ENCODE measurements around the gene RBM6. TPM values are rescaled to one million over a fixed set of nuclear protein-coding genes. Genes with fewer than 3 reads are reported as not detected.
A peak's percentile ranks its signal among the peaks of the same experiment; 100 is the strongest.

The RBM6 gene
- total and polyA plus RNA-seq, 12 donors, result 34.8 to 700 (median 82.2) TPM

DNA sequence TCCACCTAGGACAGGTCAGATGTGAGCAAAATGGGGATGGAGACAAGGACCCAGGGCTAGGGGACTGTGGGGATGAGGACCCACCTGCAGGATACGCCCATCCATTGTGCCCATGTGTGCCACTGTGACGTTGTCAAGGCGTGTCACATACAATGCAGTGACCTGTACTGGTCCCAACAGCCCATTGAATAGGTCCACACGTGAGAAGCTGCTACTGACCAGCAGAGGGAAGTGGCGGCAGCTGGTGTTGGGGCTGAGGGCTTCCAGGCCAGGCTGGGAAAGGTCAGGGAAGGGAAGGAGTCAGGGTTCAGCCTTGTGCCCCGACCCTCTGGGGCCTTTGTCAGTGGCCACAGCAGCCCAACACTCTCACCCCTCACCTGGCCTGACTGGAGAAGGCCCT, 41.0 kb upstream of the RBM6 start:
- Histone ChIP-seq H3K4me3 (no peak overlapping the region), H3K27me3 (no peaks in the 10 kb centered on the region), H3K9me3 (replicated peaks in 1 of 3) (no peaks in the 10 kb centered on the region), H3K36me3 (replicated peaks in 1 of 2) (no peaks in the 10 kb centered on the region), H3K4me1 (replicated peaks in 1 of 2) (no peaks in the 10 kb centered on the region), H3K27ac (no peak overlapping the region)
- WGBS, 4 donors, result 72 to 90% (median 81%) methylated on average over 6 of the region's 6 CpGs
- DNase-seq, result no peak
- intact Hi-C loops (cut with DNase I), result no loop called here
- TF ChIP-seq POLR2A (IDR thresholded peaks at IDR 0.05), result no peak
- TF ChIP-seq, protein P1, sequence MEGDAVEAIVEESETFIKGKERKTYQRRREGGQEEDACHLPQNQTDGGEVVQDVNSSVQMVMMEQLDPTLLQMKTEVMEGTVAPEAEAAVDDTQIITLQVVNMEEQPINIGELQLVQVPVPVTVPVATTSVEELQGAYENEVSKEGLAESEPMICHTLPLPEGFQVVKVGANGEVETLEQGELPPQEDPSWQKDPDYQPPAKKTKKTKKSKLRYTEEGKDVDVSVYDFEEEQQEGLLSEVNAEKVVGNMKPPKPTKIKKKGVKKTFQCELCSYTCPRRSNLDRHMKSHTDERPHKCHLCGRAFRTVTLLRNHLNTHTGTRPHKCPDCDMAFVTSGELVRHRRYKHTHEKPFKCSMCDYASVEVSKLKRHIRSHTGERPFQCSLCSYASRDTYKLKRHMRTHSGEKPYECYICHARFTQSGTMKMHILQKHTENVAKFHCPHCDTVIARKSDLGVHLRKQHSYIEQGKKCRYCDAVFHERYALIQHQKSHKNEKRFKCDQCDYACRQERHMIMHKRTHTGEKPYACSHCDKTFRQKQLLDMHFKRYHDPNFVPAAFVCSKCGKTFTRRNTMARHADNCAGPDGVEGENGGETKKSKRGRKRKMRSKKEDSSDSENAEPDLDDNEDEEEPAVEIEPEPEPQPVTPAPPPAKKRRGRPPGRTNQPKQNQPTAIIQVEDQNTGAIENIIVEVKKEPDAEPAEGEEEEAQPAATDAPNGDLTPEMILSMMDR (IDR thresholded peaks at IDR 0.05), result no peak

DNA sequence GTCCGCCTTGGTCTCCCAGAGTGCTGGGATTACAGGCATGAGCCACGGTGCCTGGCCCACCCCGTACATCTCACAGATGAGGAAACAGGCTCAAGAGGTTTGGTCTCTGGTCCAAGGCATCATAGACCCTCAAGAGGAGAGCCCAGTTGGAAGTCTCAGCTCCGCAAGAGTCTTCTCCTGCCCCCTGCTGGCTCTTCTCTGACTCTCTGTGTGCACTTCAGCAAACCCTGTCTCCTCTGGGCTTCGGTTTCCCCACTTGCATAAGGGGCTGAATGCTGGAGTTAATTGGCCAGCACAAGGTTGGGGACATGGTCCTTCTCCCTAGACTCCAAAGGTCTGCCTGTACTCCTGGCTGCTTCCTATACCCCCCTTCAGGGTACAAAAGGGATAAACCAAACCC, 40.1 kb upstream of the RBM6 start:
- no peaks in the 10 kb centered on the region for H3K36me3 ChIP-seq (replicated peaks in 1 of 2)
- DNase-seq, result peak in 1 of 7 donors; percentile 16
- intact Hi-C loops (cut with DNase I), result loop anchor here in 1 of 2 donors (10.0 kb wide), 1 partner anchor 95 kb away; the partner anchor contains the start of gene INKA1
- H3K27me3 ChIP-seq, result no peaks in the 10 kb centered on the region
- H3K4me1 ChIP-seq (replicated peaks in 1 of 2), result no peaks in the 10 kb centered on the region
- no peak overlapping the region for H3K4me3 ChIP-seq
- TF ChIP-seq POLR2A (IDR thresholded peaks at IDR 0.05), result no peak
- TF ChIP-seq, protein P1 (IDR thresholded peaks at IDR 0.05), result peak in 2 of 6 experiments; percentile 8 to 14
- H3K27ac ChIP-seq, result no peak overlapping the region
- 64 to 88% (median 78%) methylated on average over 5 of the region's 5 CpGs for WGBS, 4 donors
- no peaks in the 10 kb centered on the region for H3K9me3 ChIP-seq (replicated peaks in 1 of 3)

DNA sequence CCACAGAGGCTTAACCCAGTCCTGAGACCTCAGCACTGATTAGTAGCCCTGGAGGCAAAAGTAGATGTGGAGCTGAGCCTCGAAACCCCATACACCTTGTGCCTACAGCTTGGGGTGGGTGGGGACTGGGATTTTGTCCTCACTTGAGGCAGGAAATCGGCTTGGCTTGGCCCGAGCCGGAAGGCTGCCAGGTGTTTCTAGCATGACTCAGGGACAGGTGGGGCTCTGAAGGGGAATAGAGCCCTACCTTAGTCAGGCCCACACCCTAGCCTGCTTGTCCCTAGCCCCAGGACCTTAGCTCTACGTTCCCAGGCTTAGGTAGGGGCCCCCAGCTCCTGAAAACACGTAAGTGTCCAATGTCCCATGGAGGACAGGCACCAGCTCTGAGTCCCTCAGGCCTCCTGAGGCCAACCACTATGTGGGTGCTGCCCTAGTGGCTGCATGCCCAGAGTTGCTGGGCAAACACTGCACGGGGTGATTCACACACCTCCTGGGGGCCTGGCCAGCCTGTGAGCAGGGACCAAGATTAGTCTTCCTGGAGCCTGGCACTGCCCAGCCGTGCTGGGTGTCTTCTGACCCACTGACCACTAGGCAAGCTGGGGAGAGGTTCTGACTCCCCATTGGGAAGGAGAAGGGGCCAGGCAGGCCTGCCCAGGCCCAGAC, 39.3 kb upstream of the RBM6 start:
- TF ChIP-seq POLR2A (IDR thresholded peaks at IDR 0.05), result no peak
- TF ChIP-seq, protein P1 (IDR thresholded peaks at IDR 0.05), result peak in 1 of 6 experiments; percentile 8
- Histone ChIP-seq H3K27ac (peak overlapping the region in 1 of 5 donors; percentile 22), H3K4me1 (replicated peaks in 1 of 2) (no peaks in the 10 kb centered on the region), H3K4me3 (no peak overlapping the region), H3K9me3 (replicated peaks in 1 of 3) (no peaks in the 10 kb centered on the region), H3K27me3 (no peaks in the 10 kb centered on the region), H3K36me3 (replicated peaks in 1 of 2) (no peaks in the 10 kb centered on the region)
- intact Hi-C loops (cut with DNase I), result loop anchor here in 1 of 2 donors (10.0 kb wide), 1 partner anchor 96 kb away; the partner anchor contains the start of gene INKA1
- DNase-seq, result peak; percentile 76 to 93 (median 87)
- WGBS, 4 donors, result 56 to 70% (median 62%) methylated on average over 2 to 8 of the region's 8 CpGs

DNA sequence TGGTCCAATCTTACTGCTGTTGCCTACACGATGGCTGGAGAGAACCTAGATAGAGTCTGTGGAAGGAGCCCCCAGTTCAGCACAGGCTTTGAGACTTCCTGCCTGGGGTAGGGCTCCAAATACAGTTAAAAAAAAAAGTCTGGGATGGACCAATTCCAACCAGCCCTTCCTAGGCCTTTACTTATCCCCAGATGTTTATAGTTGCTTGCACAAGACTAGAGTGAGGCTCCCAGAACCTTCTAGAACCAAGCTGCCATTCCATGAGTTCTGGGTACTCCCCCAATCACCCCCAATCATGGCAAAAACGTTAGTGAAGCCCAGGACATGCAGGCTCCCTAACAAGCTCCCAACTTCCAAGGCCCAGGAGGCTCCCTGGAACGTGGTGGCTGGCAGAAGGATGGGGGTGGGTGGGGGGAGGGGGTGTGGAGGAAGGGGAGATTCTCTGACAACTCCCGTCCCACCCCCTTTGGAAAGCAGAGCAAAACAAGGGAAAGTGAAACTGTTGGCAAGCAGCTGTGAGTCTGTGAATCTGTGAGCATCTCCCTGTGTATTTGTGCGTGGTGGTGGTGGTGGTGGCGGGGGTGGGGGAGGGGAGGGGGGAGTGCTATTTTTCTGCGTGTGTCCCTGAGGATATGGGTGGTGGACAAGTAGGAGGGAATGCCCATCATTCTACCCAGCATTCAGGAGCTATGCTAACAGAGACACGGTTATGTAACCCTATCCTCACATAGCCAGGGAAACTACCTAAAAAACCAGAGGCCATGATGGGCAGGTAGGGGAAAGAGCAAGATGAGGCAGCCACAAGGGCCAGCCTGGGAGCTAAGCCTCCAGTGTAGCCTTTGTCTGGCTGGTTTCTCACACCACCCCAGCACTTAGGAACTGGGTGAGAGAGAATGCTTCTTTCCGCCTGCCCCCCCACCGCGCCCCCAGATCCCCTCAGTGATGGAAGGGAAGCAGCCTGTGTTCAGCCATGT, 38.3 kb upstream of the RBM6 start:
- no peak overlapping the region for H3K27ac ChIP-seq
- no peaks in the 10 kb centered on the region for H3K27me3 ChIP-seq
- no peaks in the 10 kb centered on the region for H3K9me3 ChIP-seq (replicated peaks in 1 of 3)
- WGBS, 4 donors, result 65 to 74% (median 69%) methylated on average over 5 to 11 of the region's 11 CpGs
- H3K36me3 ChIP-seq (replicated peaks in 1 of 2), result no peaks in the 10 kb centered on the region
- no peaks in the 10 kb centered on the region for H3K4me1 ChIP-seq (replicated peaks in 1 of 2)
- intact Hi-C loops (cut with DNase I), result loop anchor here in 1 of 2 donors (10.0 kb wide), 1 partner anchor 97 kb away; the partner anchor contains the start of gene INKA1
- TF ChIP-seq, protein P1 (IDR thresholded peaks at IDR 0.05), result no peak
- TF ChIP-seq POLR2A (IDR thresholded peaks at IDR 0.05), result no peak
- DNase-seq, result no peak
- H3K4me3 ChIP-seq, result no peak overlapping the region

Data from adrenal gland (tissue), 12 donors.